ENCODE data around the gene DMAC1.

The DMAC1 gene

GRCh38 chr9:7799234-7799943, at the start of gene DMAC1:
TSS of gene DMAC1 (minus strand) at chr9:7799778. CDS start at chr9:7799734, 44 bp downstream.
- peaks cover 15 to 18% of the 10 kb centered on the region in 2 donors for H3K36me3 Mint-ChIP-seq
- H3K4me3 Mint-ChIP-seq: peak within 1 kb of the TSS; percentile 91 to 96
- ATAC-seq (replicated peaks): peak; percentile 92 to 95
- DNase-seq: peak; percentile 74
- no peaks in the 10 kb centered on the region for H3K9me3 Mint-ChIP-seq
- H3K27me3 Mint-ChIP-seq: no peaks in the 10 kb centered on the region
- H3K27ac Mint-ChIP-seq: peak within 1 kb of the TSS; percentile 94
- peaks cover 9 to 19% of the 10 kb centered on the region in 2 donors for H3K4me1 Mint-ChIP-seq

GRCh38 chr9:7849362-7849761, 49.8 kb upstream of the DMAC1 start:
- Mint-ChIP-seq H3K4me1 (no peaks in the 10 kb centered on the region), H3K9me3 (no peaks in the 10 kb centered on the region), H3K4me3 (no peak overlapping the region), H3K36me3 (no peaks in the 10 kb centered on the region), H3K27me3 (no peaks in the 10 kb centered on the region), H3K27ac (no peak overlapping the region)
- ATAC-seq (replicated peaks) (no peak), DNase-seq (no peak)

- H3K27ac Mint-ChIP-seq: no peak overlapping the region
- DNase-seq: no peak
- H3K4me1 Mint-ChIP-seq: peaks cover 2 to 4% of the 10 kb centered on the region in 2 donors
- H3K27me3 Mint-ChIP-seq: no peaks in the 10 kb centered on the region
- no peaks in the 10 kb centered on the region for H3K9me3 Mint-ChIP-seq
- H3K4me3 Mint-ChIP-seq: no peak overlapping the region
- ATAC-seq (replicated peaks): no peak
- no peaks in the 10 kb centered on the region for H3K36me3 Mint-ChIP-seq
Observed at GRCh38 chr9:7848498-7848897, 48.9 kb upstream of the DMAC1 start.

GRCh38 chr9:7844242-7844641, 44.7 kb upstream of the DMAC1 start:
- H3K4me3 Mint-ChIP-seq: no peak overlapping the region
- no peaks in the 10 kb centered on the region for H3K36me3 Mint-ChIP-seq
- ATAC-seq (replicated peaks) (peak; percentile 76 to 77), DNase-seq (no peak)
- peaks cover 4 to 5% of the 10 kb centered on the region in 2 donors for H3K4me1 Mint-ChIP-seq
- no peak overlapping the region for H3K27ac Mint-ChIP-seq
- H3K9me3 Mint-ChIP-seq: no peaks in the 10 kb centered on the region
- no peaks in the 10 kb centered on the region for H3K27me3 Mint-ChIP-seq

DNA sequence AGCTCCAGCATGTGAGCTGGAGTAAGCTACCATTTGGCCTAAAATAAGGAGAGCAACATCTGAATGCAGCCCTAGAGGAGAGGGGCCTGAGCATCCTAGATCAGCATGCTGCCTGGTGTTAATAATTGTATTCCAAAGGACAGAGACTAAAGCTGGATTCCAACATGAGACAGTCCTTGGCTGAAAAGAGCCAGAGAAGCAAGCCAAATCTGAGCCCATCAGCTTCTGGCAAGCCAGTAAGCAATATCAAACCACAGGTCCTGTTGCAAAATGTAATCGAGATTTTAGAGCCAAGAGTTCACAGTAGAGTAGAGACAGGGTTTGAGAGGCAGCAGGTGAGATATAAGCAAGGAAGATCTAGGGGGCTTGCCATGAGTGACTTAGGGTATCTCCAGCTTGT, 42.3 kb upstream of the DMAC1 start:
- no peak overlapping the region for H3K4me3 Mint-ChIP-seq
- ATAC-seq (replicated peaks): no peak
- H3K27ac Mint-ChIP-seq: no peak overlapping the region
- no peaks in the 10 kb centered on the region for H3K36me3 Mint-ChIP-seq
- no peaks in the 10 kb centered on the region for H3K9me3 Mint-ChIP-seq
- H3K4me1 Mint-ChIP-seq: peaks cover 4 to 5% of the 10 kb centered on the region in 2 donors
- DNase-seq: no peak
- no peaks in the 10 kb centered on the region for H3K27me3 Mint-ChIP-seq

DNA sequence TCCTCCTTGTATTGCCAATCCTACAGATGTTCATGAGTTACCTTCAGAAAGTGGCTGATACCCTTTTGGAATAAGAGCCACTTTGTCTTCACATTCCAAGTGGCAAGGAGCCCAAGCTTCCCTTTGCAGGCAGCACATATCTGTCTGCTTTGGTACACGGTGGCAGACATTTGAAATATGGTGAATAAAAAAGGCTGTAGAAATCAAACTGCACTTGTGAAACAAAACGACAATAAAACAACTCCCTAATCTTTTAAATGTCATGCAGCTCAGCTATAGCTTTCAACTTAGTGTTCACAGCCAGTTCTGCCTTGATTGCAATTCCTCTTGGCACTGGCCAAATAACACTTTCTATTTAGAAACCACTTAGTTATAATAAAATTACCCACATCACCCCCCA, 35.0 kb upstream of the DMAC1 start:
- Mint-ChIP-seq H3K27ac (peak overlapping the region; percentile 14), H3K4me1 (no peaks in the 10 kb centered on the region), H3K4me3 (no peak overlapping the region), H3K27me3 (peaks cover 0 to 2% of the 10 kb centered on the region in 2 donors), H3K9me3 (peaks cover 1 to 4% of the 10 kb centered on the region in 2 donors), H3K36me3 (peaks cover 1 to 6% of the 10 kb centered on the region in 2 donors)
- no peak for ATAC-seq (replicated peaks)
- DNase-seq: no peak

GRCh38 chr9:7828334-7828733, 28.8 kb upstream of the DMAC1 start:
- DNase-seq (no peak), ATAC-seq (replicated peaks) (no peak)
- Mint-ChIP-seq H3K4me1 (no peaks in the 10 kb centered on the region), H3K27ac (no peak overlapping the region), H3K4me3 (no peak overlapping the region), H3K36me3 (peaks cover 0 to 1% of the 10 kb centered on the region in 2 donors), H3K9me3 (peaks cover 1 to 4% of the 10 kb centered on the region in 2 donors), H3K27me3 (peaks cover 0 to 6% of the 10 kb centered on the region in 2 donors)

DNA sequence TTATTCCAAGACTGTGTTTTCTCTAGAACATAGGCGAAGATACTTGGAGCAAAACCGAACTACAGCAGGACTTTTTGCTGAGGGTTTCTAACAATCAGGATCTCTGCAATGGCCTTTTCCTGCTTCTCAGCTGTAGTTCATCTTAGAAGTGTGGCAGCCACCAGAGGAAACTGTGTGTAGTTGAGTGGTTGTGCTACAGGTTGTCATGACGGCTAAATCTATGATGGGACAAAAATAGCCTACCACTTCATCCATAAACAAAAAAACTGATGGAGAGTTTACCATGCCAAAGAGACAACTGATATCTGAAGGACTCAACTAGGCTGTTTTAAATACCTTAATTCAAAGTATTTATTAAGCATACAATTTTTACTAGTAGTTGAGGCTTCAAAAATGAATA, 28.2 kb upstream of the DMAC1 start:
- H3K4me1 Mint-ChIP-seq: no peaks in the 10 kb centered on the region
- ATAC-seq (replicated peaks) (no peak), DNase-seq (no peak)
- peaks cover 0 to 1% of the 10 kb centered on the region in 2 donors for H3K36me3 Mint-ChIP-seq
- no peak overlapping the region for H3K4me3 Mint-ChIP-seq
- H3K27me3 Mint-ChIP-seq: peaks cover 0 to 6% of the 10 kb centered on the region in 2 donors
- peaks cover 1 to 4% of the 10 kb centered on the region in 2 donors for H3K9me3 Mint-ChIP-seq
- no peak overlapping the region for H3K27ac Mint-ChIP-seq

- Mint-ChIP-seq H3K4me1 (no peaks in the 10 kb centered on the region), H3K9me3 (peaks cover 1 to 4% of the 10 kb centered on the region in 2 donors), H3K27ac (no peak overlapping the region), H3K27me3 (peaks cover 0 to 6% of the 10 kb centered on the region in 2 donors), H3K36me3 (peaks cover 0 to 1% of the 10 kb centered on the region in 2 donors), H3K4me3 (no peak overlapping the region)
- no peak for DNase-seq
- ATAC-seq (replicated peaks): no peak
Observed at GRCh38 chr9:7827056-7827455, 27.5 kb upstream of the DMAC1 start.

DNA sequence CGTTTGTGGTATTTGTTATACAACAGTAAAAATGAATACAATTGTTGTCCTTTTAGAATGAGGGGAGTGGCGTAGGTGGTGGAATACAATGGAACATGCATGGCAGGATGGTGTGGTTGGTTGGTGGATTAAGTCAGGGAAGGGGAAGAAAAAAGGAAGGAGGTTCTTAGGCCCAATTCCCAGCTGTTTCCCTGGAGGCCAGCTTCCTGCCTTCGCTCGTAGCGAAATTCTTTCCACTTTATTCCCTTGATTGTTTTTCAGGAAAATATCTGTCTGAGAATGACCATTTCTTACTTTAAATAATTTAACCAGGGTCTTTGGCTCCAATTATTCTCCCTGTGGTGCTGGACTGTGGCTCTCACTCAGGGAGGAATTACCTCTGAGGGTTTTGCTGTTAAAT, 24.1 kb upstream of the DMAC1 start:
- Mint-ChIP-seq H3K4me1 (no peaks in the 10 kb centered on the region), H3K27me3 (peaks cover 0 to 3% of the 10 kb centered on the region in 2 donors), H3K36me3 (no peaks in the 10 kb centered on the region), H3K9me3 (no peaks in the 10 kb centered on the region), H3K4me3 (no peak overlapping the region), H3K27ac (no peak overlapping the region)
- DNase-seq: no peak
- no peak for ATAC-seq (replicated peaks)

GRCh38 chr9:7819984-7820383, 20.4 kb upstream of the DMAC1 start:
- ATAC-seq (replicated peaks) (no peak), DNase-seq (no peak)
- Mint-ChIP-seq H3K9me3 (no peaks in the 10 kb centered on the region), H3K36me3 (no peaks in the 10 kb centered on the region), H3K4me1 (no peaks in the 10 kb centered on the region), H3K27ac (no peak overlapping the region), H3K27me3 (peaks cover 0 to 3% of the 10 kb centered on the region in 2 donors), H3K4me3 (no peak overlapping the region)

DNA sequence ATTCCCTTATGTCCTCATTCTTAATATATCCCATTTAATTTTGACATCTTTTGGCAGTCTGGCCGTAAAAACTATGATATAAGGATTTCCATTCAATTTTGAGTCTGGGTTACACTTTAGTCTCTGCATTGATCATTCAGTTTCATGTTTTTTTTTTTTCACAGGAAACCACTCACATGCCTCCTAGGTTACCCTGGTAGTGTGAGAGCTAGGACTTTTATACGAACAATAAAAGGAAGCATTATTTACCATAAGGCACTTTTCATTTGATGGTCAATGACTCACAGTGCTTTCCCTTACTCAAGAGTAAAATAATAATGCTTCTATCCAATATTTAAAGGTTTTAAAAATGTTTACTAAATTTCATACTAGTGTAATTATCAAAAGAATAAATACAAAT, 16.4 kb upstream of the DMAC1 start:
- Mint-ChIP-seq H3K9me3 (no peaks in the 10 kb centered on the region), H3K27ac (no peak overlapping the region), H3K27me3 (peaks cover 0 to under 1% of the 10 kb centered on the region in 2 donors), H3K4me1 (no peaks in the 10 kb centered on the region), H3K4me3 (no peak overlapping the region), H3K36me3 (no peaks in the 10 kb centered on the region)
- no peak for ATAC-seq (replicated peaks)
- DNase-seq: no peak

GRCh38 chr9:7813030-7813429, 13.5 kb upstream of the DMAC1 start:
- Mint-ChIP-seq H3K27me3 (peaks cover 5 to 7% of the 10 kb centered on the region in 2 donors), H3K36me3 (no peaks in the 10 kb centered on the region), H3K27ac (no peak overlapping the region), H3K4me3 (no peak overlapping the region), H3K4me1 (no peaks in the 10 kb centered on the region), H3K9me3 (no peaks in the 10 kb centered on the region)
- ATAC-seq (replicated peaks): no peak
- DNase-seq: no peak

DNA sequence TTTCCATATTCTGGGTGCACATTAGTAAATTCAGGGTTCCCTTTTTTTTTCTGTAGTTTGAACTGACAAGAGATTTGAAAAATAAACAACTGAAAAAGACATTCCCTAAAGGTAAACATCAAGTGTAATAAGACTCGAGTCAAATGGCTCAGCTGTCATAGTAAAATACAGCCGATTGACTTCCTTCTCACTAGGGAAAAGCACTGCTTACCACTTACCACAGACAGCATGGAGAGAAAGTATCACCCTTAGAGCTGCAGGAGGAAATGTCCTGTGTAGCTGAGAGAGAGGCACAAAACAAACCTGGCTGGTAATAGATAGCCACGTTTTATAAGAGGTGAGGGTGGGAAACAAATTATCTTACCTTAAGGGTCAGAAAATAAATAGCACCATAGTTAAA, 12.1 kb upstream of the DMAC1 start:
- no peak overlapping the region for H3K27ac Mint-ChIP-seq
- H3K4me3 Mint-ChIP-seq: no peak overlapping the region
- H3K4me1 Mint-ChIP-seq: no peaks in the 10 kb centered on the region
- ATAC-seq (replicated peaks): no peak
- no peak for DNase-seq
- no peaks in the 10 kb centered on the region for H3K36me3 Mint-ChIP-seq
- H3K9me3 Mint-ChIP-seq: no peaks in the 10 kb centered on the region
- peaks cover 5 to 7% of the 10 kb centered on the region in 2 donors for H3K27me3 Mint-ChIP-seq

DNA sequence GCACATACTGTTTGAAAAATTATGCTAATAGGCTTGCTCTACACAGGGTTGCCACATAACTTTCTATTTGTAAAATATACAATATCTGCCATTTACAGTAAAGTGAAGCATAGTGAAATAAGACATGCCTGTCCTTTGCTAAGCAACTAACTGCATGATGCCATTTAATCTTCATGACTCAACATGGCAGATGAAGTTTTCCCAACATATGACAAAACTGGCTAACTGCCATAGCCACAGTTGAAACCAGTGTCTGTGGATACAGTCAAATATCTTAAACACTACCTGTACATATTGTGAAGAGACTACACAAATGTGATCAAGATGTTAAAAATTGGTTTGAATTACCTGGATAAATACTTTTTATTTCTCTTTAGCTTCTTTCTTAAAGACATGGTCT, 3.1 kb upstream of the DMAC1 start:
- DNase-seq: no peak
- Mint-ChIP-seq H3K4me3 (no peak overlapping the region), H3K27me3 (no peaks in the 10 kb centered on the region), H3K4me1 (peaks cover 7 to 8% of the 10 kb centered on the region in 2 donors), H3K36me3 (peaks cover 5 to 7% of the 10 kb centered on the region in 2 donors), H3K9me3 (no peaks in the 10 kb centered on the region), H3K27ac (no peak overlapping the region)
- ATAC-seq (replicated peaks): no peak

Data from stimulated activated naive B cell treated with anti-CD40 and anti-IgM and Interleukin-4, amounts not matched to agents 10 μg/mL and 1 μg/mL and 100 μg/mL, for 72 hours (primary cell).